ENCODE data around the gene BTBD9.

- TF ChIP-seq TCF3 (CRISPR knock-in tag; IDR thresholded peaks at IDR 0.05) (no peak), SP1 (CRISPR knock-in tag; IDR thresholded peaks at IDR 0.05) (no peak), MYBL2 (IDR thresholded peaks at IDR 0.05; ENCODE audit: low read depth) (no peak), MYBL2 (CRISPR knock-in tag; IDR thresholded peaks at IDR 0.05; ENCODE audit: borderline replicate concordance) (no peak), EP300 (IDR thresholded peaks at IDR 0.05; ENCODE audit: low read length) (no peak), MAFF (IDR thresholded peaks at IDR 0.05; ENCODE audit: low read length) (no peak), POLR2AphosphoS5 (IDR thresholded peaks at IDR 0.05; ENCODE audit: control insufficient read depth, insufficient read depth, low read depth, low read length) (no peak), RBM39 (optimal IDR thresholded peaks at IDR 0.05; ENCODE audit: low read depth, low read length) (no peak), XRCC5 (IDR thresholded peaks at IDR 0.05; ENCODE audit: low read depth, low read length) (no peak), ZBTB43 (CRISPR knock-in tag; IDR thresholded peaks at IDR 0.05) (no peak), IRF9 (tag; IDR thresholded peaks at IDR 0.05) (no peak)
- TF ChIP-seq, protein P1, sequence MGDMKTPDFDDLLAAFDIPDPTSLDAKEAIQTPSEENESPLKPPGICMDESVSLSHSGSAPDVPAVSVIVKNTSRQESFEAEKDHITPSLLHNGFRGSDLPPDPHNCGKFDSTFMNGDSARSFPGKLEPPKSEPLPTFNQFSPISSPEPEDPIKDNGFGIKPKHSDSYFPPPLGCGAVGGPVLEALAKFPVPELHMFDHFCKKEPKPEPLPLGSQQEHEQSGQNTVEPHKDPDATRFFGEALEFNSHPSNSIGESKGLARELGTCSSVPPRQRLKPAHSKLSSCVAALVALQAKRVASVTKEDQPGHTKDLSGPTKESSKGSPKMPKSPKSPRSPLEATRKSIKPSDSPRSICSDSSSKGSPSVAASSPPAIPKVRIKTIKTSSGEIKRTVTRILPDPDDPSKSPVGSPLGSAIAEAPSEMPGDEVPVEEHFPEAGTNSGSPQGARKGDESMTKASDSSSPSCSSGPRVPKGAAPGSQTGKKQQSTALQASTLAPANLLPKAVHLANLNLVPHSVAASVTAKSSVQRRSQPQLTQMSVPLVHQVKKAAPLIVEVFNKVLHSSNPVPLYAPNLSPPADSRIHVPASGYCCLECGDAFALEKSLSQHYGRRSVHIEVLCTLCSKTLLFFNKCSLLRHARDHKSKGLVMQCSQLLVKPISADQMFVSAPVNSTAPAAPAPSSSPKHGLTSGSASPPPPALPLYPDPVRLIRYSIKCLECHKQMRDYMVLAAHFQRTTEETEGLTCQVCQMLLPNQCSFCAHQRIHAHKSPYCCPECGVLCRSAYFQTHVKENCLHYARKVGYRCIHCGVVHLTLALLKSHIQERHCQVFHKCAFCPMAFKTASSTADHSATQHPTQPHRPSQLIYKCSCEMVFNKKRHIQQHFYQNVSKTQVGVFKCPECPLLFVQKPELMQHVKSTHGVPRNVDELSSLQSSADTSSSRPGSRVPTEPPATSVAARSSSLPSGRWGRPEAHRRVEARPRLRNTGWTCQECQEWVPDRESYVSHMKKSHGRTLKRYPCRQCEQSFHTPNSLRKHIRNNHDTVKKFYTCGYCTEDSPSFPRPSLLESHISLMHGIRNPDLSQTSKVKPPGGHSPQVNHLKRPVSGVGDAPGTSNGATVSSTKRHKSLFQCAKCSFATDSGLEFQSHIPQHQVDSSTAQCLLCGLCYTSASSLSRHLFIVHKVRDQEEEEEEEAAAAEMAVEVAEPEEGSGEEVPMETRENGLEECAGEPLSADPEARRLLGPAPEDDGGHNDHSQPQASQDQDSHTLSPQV (IDR thresholded peaks at IDR 0.05), result no peak
- TF ChIP-seq, protein P2, sequence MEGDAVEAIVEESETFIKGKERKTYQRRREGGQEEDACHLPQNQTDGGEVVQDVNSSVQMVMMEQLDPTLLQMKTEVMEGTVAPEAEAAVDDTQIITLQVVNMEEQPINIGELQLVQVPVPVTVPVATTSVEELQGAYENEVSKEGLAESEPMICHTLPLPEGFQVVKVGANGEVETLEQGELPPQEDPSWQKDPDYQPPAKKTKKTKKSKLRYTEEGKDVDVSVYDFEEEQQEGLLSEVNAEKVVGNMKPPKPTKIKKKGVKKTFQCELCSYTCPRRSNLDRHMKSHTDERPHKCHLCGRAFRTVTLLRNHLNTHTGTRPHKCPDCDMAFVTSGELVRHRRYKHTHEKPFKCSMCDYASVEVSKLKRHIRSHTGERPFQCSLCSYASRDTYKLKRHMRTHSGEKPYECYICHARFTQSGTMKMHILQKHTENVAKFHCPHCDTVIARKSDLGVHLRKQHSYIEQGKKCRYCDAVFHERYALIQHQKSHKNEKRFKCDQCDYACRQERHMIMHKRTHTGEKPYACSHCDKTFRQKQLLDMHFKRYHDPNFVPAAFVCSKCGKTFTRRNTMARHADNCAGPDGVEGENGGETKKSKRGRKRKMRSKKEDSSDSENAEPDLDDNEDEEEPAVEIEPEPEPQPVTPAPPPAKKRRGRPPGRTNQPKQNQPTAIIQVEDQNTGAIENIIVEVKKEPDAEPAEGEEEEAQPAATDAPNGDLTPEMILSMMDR (IDR thresholded peaks at IDR 0.05 in 2 of 3, conservative IDR thresholded peaks at IDR 0.05 in 1 of 3; ENCODE audit: insufficient read depth in 2 of 3, low read depth in 1 of 3, low read length in 3 of 3), result no peak
Observed at GRCh38 chr6:38160831-38161230, 478.9 kb downstream of the BTBD9 start.
